HepG2 (cell line): ENCODE data around the gene NEDD8. TPM values are rescaled to one million over a fixed set of nuclear protein-coding genes. Genes with fewer than 3 reads are reported as not detected.

Experiments
- AGO2 ChIP-seq: fragments of 200-400 bp; formaldehyde crosslinking; optimal IDR thresholded peaks from 2 replicates; pipeline ENCODE3; 2017; ENCODE audit warnings: mild to moderate bottlenecking, low read depth, low read length, moderate library complexity
- ATF3 ChIP-seq: sonication (generic); formaldehyde crosslinking; IDR thresholded peaks from 2 replicates; pipeline ENCODE4 v1.4.0; 2020; ENCODE audit warnings: missing genetic modification reagents
- FOSL1 ChIP-seq: sonication (generic); formaldehyde crosslinking; IDR thresholded peaks from 2 replicates; pipeline ENCODE4 v1.9.0; 2021; ENCODE audit warnings: missing genetic modification reagents, borderline replicate concordance
- GABPA ChIP-seq, 2 experiments: IDR thresholded peaks; 2 replicates each; pipeline ENCODE4 v1.6.1; 2011 to 2016; ENCODE audit warnings: low read depth in 2 of 2, low read length in 1 of 2, missing biosample characterization in 1 of 2, missing genetic modification characterization in 1 of 2
- HOXA7 ChIP-seq: sonication (generic); formaldehyde crosslinking; IDR thresholded peaks from 2 replicates; pipeline ENCODE4 v1.8.1; 2022; ENCODE audit warnings: mild to moderate bottlenecking, missing genetic modification reagents, moderate library complexity
- RELA ChIP-seq: sonication (generic); formaldehyde crosslinking; IDR thresholded peaks from 2 replicates; pipeline ENCODE4 v1.4.0; 2020; ENCODE audit warnings: missing genetic modification reagents
- REXO4 ChIP-seq: sonication (generic); formaldehyde crosslinking; IDR thresholded peaks from 2 replicates; pipeline ENCODE4 v1.8.0; 2022; ENCODE audit warnings: missing genetic modification reagents, mild to moderate bottlenecking, borderline replicate concordance
- TRAFD1 ChIP-seq: sonication (generic); formaldehyde crosslinking; IDR thresholded peaks from 2 replicates; pipeline ENCODE4 v1.5.1; 2020; ENCODE audit warnings: missing genetic modification reagents, mild to moderate bottlenecking, borderline replicate concordance
- ZFP36 ChIP-seq: fragments of 150-350 bp; IDR thresholded peaks from 2 replicates; pipeline ENCODE4 v1.6.1; 2018; ENCODE audit warnings: borderline replicate concordance, low read length, low read depth; ENCODE audit not compliant: partially characterized antibody
- ZGPAT ChIP-seq: IDR thresholded peaks from 2 replicates; pipeline ENCODE4 v1.6.1; 2016; ENCODE audit warnings: mild to moderate bottlenecking
- ZNF24 ChIP-seq: fragments of 450-650 bp; IDR thresholded peaks from 2 replicates; pipeline ENCODE4 v1.6.1; 2017; ENCODE audit warnings: antibody characterized with exemption, mild to moderate bottlenecking
- ZNF343 ChIP-seq: sonication (generic); formaldehyde crosslinking; IDR thresholded peaks from 2 replicates; pipeline ENCODE4 v1.4.0; 2020; ENCODE audit warnings: mild to moderate bottlenecking, missing genetic modification reagents
- ZSCAN25 ChIP-seq: sonication (generic); formaldehyde crosslinking; IDR thresholded peaks from 2 replicates; pipeline ENCODE4 v1.8.0; 2022; ENCODE audit warnings: mild to moderate bottlenecking, missing genetic modification reagents
- polyA plus RNA-seq, 8 experiments: library from polyadenylated mRNA; depleted of rRNA in 3 of 8; stranded (reverse) in 7 of 8; unstranded in 1 of 8; fragments of >200 nt; fragmentation: Illumina TruSeq in 4 of 8; extraction: Trizol in 4 of 8; gene quantifications; 2 replicates each; pipeline versions ENCODE4 v1.2.1 to v1.2.3, GENCODE V29; 2011 to 2016; ENCODE audit warnings: low read depth in 4 of 8, missing spikeins in 1 of 8, mixed read lengths in 1 of 8; ENCODE audit not compliant: insufficient read depth in 1 of 8
- total RNA-seq, 5 experiments: library from RNA; depleted of rRNA; stranded (reverse); fragments of >200 nt; fragmentation: Illumina TruSeq; extraction: Trizol; gene quantifications; 2 replicates each; pipeline ENCODE4 v1.2.3, GENCODE V29; 2016; ENCODE audit warnings: low read depth in 1 of 5
- TF ChIP-seq, protein P1 (sequence below): sonication (generic); formaldehyde crosslinking; IDR thresholded peaks from 2 replicates; pipeline ENCODE4 v1.4.0; 2020; ENCODE audit warnings: missing genetic modification reagents, borderline replicate concordance
- TF ChIP-seq, protein P2 (sequence below): sonication (generic); formaldehyde crosslinking; IDR thresholded peaks from 2 replicates; pipeline ENCODE4 v1.8.0; 2022; ENCODE audit warnings: mild to moderate bottlenecking, missing genetic modification reagents, moderate library complexity
- TF ChIP-seq, protein P3 (sequence below): IDR thresholded peaks from 2 replicates; pipeline ENCODE4 v1.6.1; 2012; ENCODE audit warnings: low read depth, low read length, improper control_type of control experiment
- TF ChIP-seq, protein P4 (sequence below): sonication (generic); formaldehyde crosslinking; IDR thresholded peaks from 2 replicates; pipeline ENCODE4 v1.8.0; 2022; ENCODE audit warnings: missing genetic modification reagents, mild to moderate bottlenecking, moderate library complexity, borderline replicate concordance

Gene NEDD8
- total and polyA plus RNA-seq, 2 of the 13 experiments (the other 11 are each of a cell fraction or from before 2014, with no cell fraction given) = 535 to 713 TPM

- peak; percentile 99 for TF ChIP-seq TRAFD1 (CRISPR knock-in tag)
- TF ChIP-seq, protein P1, sequence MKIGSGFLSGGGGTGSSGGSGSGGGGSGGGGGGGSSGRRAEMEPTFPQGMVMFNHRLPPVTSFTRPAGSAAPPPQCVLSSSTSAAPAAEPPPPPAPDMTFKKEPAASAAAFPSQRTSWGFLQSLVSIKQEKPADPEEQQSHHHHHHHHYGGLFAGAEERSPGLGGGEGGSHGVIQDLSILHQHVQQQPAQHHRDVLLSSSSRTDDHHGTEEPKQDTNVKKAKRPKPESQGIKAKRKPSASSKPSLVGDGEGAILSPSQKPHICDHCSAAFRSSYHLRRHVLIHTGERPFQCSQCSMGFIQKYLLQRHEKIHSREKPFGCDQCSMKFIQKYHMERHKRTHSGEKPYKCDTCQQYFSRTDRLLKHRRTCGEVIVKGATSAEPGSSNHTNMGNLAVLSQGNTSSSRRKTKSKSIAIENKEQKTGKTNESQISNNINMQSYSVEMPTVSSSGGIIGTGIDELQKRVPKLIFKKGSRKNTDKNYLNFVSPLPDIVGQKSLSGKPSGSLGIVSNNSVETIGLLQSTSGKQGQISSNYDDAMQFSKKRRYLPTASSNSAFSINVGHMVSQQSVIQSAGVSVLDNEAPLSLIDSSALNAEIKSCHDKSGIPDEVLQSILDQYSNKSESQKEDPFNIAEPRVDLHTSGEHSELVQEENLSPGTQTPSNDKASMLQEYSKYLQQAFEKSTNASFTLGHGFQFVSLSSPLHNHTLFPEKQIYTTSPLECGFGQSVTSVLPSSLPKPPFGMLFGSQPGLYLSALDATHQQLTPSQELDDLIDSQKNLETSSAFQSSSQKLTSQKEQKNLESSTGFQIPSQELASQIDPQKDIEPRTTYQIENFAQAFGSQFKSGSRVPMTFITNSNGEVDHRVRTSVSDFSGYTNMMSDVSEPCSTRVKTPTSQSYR (CRISPR knock-in tag) = peak; percentile 91
- TF ChIP-seq ZGPAT (CRISPR knock-in tag) = peak; percentile 100
- TF ChIP-seq ZSCAN25 (CRISPR knock-in tag) = peak; percentile 94
- TF ChIP-seq, protein P2, sequence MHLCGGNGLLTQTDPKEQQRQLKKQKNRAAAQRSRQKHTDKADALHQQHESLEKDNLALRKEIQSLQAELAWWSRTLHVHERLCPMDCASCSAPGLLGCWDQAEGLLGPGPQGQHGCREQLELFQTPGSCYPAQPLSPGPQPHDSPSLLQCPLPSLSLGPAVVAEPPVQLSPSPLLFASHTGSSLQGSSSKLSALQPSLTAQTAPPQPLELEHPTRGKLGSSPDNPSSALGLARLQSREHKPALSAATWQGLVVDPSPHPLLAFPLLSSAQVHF (CRISPR knock-in tag) = peak; percentile 99
- TF ChIP-seq AGO2 = peak; percentile 98
- TF ChIP-seq ZNF343 = peak; percentile 99
- peak; percentile 86 for TF ChIP-seq ATF3
- TF ChIP-seq, protein P3, sequence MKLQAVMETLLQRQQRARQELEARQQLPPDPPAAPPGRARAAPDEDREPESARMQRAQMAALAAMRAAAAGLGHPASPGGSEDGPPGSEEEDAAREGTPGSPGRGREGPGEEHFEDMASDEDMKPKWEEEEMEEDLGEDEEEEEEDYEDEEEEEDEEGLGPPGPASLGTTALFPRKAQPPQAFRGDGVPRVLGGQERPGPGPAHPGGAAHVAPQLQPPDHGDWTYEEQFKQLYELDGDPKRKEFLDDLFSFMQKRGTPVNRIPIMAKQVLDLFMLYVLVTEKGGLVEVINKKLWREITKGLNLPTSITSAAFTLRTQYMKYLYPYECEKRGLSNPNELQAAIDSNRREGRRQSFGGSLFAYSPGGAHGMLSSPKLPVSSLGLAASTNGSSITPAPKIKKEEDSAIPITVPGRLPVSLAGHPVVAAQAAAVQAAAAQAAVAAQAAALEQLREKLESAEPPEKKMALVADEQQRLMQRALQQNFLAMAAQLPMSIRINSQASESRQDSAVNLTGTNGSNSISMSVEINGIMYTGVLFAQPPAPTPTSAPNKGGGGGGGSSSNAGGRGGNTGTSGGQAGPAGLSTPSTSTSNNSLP = peak; percentile 72
- TF ChIP-seq, protein P4, sequence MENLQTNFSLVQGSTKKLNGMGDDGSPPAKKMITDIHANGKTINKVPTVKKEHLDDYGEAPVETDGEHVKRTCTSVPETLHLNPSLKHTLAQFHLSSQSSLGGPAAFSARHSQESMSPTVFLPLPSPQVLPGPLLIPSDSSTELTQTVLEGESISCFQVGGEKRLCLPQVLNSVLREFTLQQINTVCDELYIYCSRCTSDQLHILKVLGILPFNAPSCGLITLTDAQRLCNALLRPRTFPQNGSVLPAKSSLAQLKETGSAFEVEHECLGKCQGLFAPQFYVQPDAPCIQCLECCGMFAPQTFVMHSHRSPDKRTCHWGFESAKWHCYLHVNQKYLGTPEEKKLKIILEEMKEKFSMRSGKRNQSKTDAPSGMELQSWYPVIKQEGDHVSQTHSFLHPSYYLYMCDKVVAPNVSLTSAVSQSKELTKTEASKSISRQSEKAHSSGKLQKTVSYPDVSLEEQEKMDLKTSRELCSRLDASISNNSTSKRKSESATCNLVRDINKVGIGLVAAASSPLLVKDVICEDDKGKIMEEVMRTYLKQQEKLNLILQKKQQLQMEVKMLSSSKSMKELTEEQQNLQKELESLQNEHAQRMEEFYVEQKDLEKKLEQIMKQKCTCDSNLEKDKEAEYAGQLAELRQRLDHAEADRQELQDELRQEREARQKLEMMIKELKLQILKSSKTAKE (CRISPR knock-in tag) = peak; percentile 91
- no peak for TF ChIP-seq GABPA (IDR thresholded peaks at IDR 0.05; ENCODE audit: low read depth, low read length)
- TF ChIP-seq GABPA (CRISPR knock-in tag; IDR thresholded peaks at IDR 0.05; ENCODE audit: low read depth) = peak; percentile 91
- peak; percentile 94 for TF ChIP-seq HOXA7 (CRISPR knock-in tag)
- TF ChIP-seq ZFP36 = no peak
- TF ChIP-seq ZNF24 = no peak; the same call in 1 of the 2 replicates
- TF ChIP-seq RELA (CRISPR knock-in tag) = peak; percentile 98
- peak; percentile 93 for TF ChIP-seq REXO4 (CRISPR knock-in tag)
- peak; percentile 65 for TF ChIP-seq FOSL1
These were observed 39.1 kb upstream of the NEDD8 start, which contains the start of gene RABGGTA (continued) for GRCh38 chr14:24271134-24271833.
